ENCODE results near the gene ITSN2.

Gene ITSN2

GRCh38 chr2:24272161-24272802 lies 88.1 kb downstream of the ITSN2 start:
- Histone ChIP-seq H3K4me3 (replicated peaks; ENCODE audit: low read depth, low read length) (no peak overlapping the region), H3K36me3 (ENCODE audit: control insufficient read depth, insufficient read depth, low read length) (peaks cover 6% of the 10 kb centered on the region), H3K27me3 (replicated peaks; ENCODE audit: control insufficient read depth, insufficient read depth, low read length) (no peaks in the 10 kb centered on the region)
- DNase-seq (ENCODE audit: extremely low read depth, insufficient read length): no peak
- no peak for TF ChIP-seq CTCF (IDR thresholded peaks at IDR 0.05; ENCODE audit: insufficient read depth, low read length, poor library complexity, severe bottlenecking)

GRCh38 chr2:24269265-24269664 lies 91.1 kb downstream of the ITSN2 start:
- Histone ChIP-seq H3K36me3 (ENCODE audit: control insufficient read depth, insufficient read depth, low read length) (peaks cover 5% of the 10 kb centered on the region), H3K27me3 (replicated peaks; ENCODE audit: control insufficient read depth, insufficient read depth, low read length) (no peaks in the 10 kb centered on the region), H3K4me3 (replicated peaks; ENCODE audit: low read depth, low read length) (no peak overlapping the region)
- no peak for DNase-seq (ENCODE audit: extremely low read depth, insufficient read length)
- TF ChIP-seq CTCF (IDR thresholded peaks at IDR 0.05; ENCODE audit: insufficient read depth, low read length, poor library complexity, severe bottlenecking): no peak

GRCh38 chr2:24265212-24265611 lies 95.1 kb downstream of the ITSN2 start:
- Histone ChIP-seq H3K27me3 (replicated peaks; ENCODE audit: control insufficient read depth, insufficient read depth, low read length) (no peaks in the 10 kb centered on the region), H3K36me3 (ENCODE audit: control insufficient read depth, insufficient read depth, low read length) (peaks cover 1% of the 10 kb centered on the region; the same call in 1 of the 2 replicates), H3K4me3 (replicated peaks; ENCODE audit: low read depth, low read length) (no peak overlapping the region)
- no peak for DNase-seq (ENCODE audit: extremely low read depth, insufficient read length)
- no peak for TF ChIP-seq CTCF (IDR thresholded peaks at IDR 0.05; ENCODE audit: insufficient read depth, low read length, poor library complexity, severe bottlenecking)

- TF ChIP-seq CTCF (IDR thresholded peaks at IDR 0.05; ENCODE audit: insufficient read depth, low read length, poor library complexity, severe bottlenecking): no peak
- Histone ChIP-seq H3K36me3 (ENCODE audit: control insufficient read depth, insufficient read depth, low read length) (peaks cover 3% of the 10 kb centered on the region), H3K27me3 (replicated peaks; ENCODE audit: control insufficient read depth, insufficient read depth, low read length) (no peaks in the 10 kb centered on the region), H3K4me3 (replicated peaks; ENCODE audit: low read depth, low read length) (no peak overlapping the region)
- no peak for DNase-seq (ENCODE audit: extremely low read depth, insufficient read length)
These were observed 97.8 kb downstream of the ITSN2 start for GRCh38 chr2:24262421-24262970.

GRCh38 chr2:24261441-24261840 lies 98.9 kb downstream of the ITSN2 start:
- DNase-seq (ENCODE audit: extremely low read depth, insufficient read length): no peak
- no peaks in the 10 kb centered on the region for H3K27me3 ChIP-seq (replicated peaks; ENCODE audit: control insufficient read depth, insufficient read depth, low read length)
- no peak overlapping the region for H3K4me3 ChIP-seq (replicated peaks; ENCODE audit: low read depth, low read length)
- peaks cover 6% of the 10 kb centered on the region for H3K36me3 ChIP-seq (ENCODE audit: control insufficient read depth, insufficient read depth, low read length)
- no peak for TF ChIP-seq CTCF (IDR thresholded peaks at IDR 0.05; ENCODE audit: insufficient read depth, low read length, poor library complexity, severe bottlenecking)

Measured in GM06990 (cell line).